Stimulated activated CD4-positive, alpha-beta T cell treated with anti-CD3 and anti-CD28 coated beads, Interleukin-15, amount 100 ng/mL, for 1 hour (primary cell): ENCODE results near the gene HOXB5.

Experiments used
- DNase-seq, 2 donors: peaks; one replicate each; pipeline ENCODE4 v3.0.0-alpha.2; 2020; ENCODE audit warnings: low read depth in 1 of 2, low spot score in 1 of 2

Gene HOXB5

GRCh38 chr17:48617471-48618255 is 24.1 kb upstream of the HOXB5 start:
- DNase-seq = no peak

GRCh38 chr17:48616717-48617470 is 23.3 kb upstream of the HOXB5 start:
- DNase-seq = no peak

- DNase-seq = no peak
These were observed 22.6 kb upstream of the HOXB5 start for GRCh38 chr17:48615963-48616716.

GRCh38 chr17:48615047-48615962 is 21.7 kb upstream of the HOXB5 start, which contains the start of gene HOXB8:
TSS of gene HOXB8 (minus strand) at chr17:48615292. CDS start at chr17:48614704, 588 bp downstream.
- no peak for DNase-seq

GRCh38 chr17:48613862-48614694 is 20.5 kb upstream of the HOXB5 start:
- DNase-seq = no peak

DNA sequence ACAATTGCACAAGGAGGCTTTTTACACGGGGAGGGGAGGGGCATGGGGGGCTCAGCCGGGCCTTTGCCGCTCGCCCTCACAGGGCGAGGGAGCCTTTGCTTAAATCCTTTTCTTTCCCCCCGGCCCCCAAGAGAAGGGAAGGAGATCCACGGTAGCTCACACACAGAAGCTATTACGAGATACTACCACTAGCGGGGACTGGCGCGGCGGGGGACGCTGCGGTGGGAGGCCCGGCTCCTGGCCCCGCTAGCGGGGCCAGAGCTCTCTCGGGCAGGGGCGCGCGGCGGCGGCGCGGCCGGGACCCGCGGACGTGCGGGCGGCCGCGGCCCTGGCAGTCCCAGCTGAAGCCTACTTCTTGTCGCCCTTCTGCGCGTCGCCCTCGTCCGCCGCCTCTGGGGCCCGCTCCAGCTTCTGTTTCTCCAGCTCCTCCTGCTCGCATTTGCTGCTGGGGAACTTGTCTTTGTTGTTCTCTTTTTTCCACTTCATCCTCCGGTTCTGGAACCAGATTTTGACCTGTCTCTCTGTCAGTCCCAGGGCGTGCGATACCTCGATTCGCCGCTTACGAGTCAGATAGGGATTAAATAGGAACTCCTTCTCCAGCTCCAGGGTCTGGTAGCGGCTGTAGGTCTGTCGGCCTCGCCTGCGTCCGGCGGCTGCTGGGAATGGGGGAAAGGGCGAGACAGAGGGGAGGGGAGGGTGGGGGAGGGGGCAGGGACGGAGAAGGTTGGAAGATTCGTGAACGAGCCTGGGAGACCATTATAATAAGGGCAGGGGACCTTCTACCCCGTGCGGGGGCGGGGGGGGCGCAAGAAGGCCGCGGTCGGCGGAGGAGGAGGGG is 19.5 kb upstream of the HOXB5 start:
- DNase-seq = no peak

DNA sequence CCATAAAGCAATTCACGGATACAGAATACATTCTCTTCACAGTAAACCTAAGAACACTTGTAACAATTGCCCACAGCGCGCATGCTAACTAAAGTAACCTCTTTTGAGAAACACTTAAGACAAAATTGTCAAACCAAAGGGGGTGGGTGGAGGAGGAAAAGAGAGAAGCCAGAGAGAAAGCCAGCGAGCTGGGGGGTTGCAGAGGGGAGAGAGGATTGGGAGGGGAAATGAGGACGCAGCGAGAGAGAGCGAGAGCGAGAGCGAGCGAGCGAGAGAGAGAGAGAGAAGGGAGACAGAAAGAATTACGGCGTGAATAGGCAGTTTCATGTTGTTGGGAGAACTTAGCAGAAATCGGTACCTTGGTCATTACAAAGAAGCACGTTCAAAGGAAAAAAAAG is 18.9 kb upstream of the HOXB5 start:
- DNase-seq = no peak

DNA sequence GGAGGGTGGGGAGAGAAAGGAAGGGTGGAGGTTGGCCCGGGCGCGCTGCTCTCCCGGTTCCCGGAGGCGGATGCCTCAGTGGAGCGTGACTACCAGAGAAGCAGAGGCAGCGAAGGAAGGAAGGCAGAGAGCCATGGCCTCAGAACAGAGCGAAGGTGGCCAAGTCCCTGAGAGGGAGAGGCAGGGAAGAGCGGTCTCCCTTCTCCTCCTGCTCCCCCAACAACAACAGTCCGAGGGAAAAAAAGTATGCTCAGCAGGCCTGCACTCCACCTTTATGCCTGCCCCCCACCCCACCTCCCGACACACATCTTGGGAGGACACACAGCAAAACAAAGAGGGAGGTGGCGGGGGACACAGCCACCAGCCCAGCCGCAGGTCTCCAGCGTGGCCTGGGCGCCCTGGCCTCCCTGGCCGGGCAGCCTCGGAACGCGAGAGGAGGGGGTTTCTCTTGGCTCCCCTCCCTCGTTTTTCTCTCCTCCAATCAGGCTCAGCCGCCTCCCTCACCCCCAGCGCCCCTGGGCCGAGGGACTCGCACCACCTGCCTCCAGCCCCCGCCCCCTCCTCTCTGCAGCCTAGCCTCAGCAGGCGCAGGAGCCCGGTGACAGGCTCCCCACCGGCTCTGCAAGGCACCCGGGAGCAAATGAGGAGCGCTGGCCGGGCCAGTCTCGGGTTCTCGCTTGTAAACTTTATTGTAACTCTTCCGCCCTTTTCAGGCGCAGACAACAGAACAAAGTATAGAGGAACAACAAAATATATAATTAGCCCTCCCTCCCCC is 18.3 kb upstream of the HOXB5 start:
- no peak for DNase-seq

GRCh38 chr17:48611213-48611612 is 17.6 kb upstream of the HOXB5 start:
- no peak for DNase-seq

DNA sequence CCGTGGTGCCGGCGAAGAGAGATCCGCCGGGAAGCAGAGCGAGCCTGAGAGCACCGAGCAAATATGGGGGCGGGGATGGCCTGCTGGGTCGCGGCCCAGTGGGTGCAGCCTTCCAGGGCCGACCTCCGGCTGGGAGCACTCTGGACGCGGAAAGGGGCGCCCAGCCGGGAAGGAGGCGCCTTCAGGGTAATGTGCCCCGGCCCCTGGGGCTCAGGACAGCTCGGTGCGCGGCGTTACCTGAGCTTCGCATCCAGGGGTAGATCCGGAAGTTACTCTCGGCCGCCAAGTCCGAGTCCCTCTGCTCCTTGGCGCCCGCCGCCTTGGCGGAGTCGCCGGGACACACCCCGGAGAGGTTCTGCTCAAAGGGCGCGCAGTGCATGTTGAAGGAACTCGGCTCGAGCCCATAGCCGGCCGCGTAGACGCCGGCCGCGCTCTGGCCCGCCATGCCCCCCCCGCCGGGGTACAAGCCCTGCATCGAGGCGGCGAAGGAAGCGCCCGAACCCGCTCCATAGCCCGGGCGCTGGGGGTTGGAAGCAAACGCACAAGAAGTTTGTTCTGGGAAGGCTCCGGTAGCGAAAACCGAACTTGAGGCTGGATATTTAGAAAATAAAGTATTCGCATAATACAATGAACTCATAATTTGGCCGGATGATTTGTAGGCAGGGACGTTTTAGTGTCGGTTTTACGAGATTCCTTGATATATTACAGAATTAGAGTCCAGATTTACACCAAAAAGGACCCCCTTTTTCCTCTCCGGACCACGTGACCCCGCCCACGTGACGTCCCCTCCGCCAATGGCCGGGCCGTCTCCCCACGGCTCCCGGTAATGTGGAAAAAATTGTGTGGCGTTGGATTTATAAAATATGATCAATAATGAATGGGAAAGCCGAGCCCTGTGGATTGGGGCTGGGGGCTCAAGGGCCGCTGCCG is 17.0 kb upstream of the HOXB5 start, which contains the start of gene HOXB7:
TSS of gene HOXB7 (minus strand) at position 736 of the 930 bp plus-strand sequence. CDS start at position 637, 99 bp downstream.
- DNase-seq = peak in 1 of 2 donors; percentile 47

GRCh38 chr17:48609759-48610281 is 16.2 kb upstream of the HOXB5 start:
- no peak for DNase-seq

DNA sequence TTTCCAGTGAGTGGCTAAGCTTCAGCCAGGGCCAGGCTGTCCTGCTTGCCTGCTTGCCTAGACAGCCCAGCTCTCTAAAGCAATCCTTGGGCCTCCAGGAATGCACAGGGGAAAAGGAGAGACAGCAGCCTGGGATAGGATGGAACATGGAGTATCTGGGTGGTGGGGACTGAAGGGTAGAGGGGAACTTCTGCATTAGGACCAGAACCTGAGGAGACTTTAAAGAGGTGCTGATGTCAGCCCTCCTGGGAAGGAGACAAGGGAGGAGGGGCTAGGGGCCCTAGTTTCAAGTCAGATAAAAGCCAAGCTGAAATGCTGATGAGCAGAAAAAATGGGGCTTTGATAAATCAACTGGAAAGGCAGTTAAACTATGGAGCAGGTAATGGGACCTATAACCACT is 15.5 kb upstream of the HOXB5 start:
- DNase-seq = no peak

DNA sequence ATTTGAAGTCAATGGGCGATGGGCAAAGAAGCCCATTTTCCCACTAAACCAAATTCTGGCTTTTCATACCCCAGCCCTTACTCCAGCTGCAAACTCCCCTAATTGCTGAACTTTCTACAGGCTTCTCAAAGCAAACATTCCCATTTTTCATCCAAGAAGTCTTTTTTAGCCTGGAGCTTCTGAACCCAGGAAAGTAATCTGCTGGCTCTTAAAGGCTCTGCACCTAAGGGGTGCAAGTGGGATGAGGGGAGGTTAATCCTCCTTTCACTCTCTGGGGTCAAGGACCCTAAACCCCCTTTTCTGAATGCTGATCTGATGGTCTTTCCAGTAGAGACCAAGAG is 14.9 kb upstream of the HOXB5 start:
- no peak for DNase-seq

- no peak for DNase-seq
These were observed 13.5 kb upstream of the HOXB5 start for GRCh38 chr17:48606892-48607614.

- DNase-seq = no peak
These were observed 12.7 kb upstream of the HOXB5 start for GRCh38 chr17:48605991-48606891.
